ENCODE data around the gene NPFFR1.

The NPFFR1 gene

DNA sequence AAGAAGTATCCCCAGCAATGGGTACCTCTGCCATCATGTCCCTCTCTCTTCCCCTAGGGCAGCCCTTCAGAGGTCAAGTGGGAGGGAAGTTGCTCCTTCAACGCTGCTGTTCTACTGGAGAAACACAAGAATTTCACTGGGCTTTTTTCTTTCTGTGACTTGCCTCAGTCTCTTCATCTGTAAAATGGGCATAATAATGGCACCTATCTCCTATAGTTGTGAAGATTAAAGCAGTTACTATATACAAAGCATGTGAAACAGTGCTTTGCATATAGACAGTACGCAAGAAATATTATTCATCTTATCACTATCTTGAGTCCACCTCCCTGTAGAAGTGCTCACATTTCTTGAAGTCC is 1.6 kb upstream of the NPFFR1 start:
- peaks cover 50% of the 10 kb centered on the region for H3K27me3 ChIP-seq
- no peaks in the 10 kb centered on the region for H3K36me3 ChIP-seq

DNA sequence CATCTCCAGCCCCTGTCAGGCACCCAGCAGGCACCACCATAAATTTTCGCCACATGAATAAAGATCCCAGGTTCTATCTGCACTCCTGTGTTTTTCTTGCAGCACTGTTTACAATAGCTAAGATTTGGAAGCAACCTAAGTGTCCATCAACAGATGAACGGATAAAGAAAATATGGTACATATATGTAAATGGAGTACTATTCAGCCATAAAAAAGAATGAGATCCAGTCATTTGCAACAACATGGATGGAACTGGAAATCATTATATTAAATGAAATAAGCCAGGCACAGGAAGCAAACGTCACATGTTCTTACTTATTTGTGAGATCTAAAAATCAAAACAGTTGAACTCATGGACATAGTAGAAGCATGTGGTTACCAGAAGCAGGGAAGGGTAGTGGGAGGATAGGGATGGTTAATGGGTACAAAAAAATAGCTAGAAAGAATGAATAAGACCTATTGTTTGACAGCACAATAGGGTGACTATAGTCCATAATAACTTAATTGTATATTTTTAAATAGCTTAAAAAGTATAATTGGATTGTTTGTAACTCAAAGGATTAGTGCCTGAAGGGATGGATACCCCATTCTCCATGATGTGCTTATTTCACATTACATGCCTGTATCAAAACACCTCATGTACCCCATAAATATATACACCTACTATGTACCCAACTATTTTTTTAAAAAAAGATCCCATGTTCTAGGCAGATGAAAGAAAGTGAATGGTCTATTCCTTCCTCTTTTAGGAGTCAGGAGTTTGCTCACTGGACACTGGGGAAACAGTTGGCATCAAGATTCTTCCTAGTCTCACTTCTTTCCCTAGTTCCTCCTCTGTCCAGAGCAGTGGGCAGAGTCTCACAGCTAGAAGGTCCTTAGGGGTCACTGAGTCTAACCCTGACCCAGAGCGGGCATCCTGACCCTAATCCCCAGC is 1.0 kb upstream of the NPFFR1 start:
- Histone ChIP-seq H3K27me3 (peaks cover 50% of the 10 kb centered on the region), H3K27ac (no peak overlapping the region), H3K4me1 (ENCODE audit: control insufficient read depth in 1 of 2, insufficient read depth in 1 of 2, low read depth in 1 of 2, low read length in 1 of 2) (peaks cover 8 to 14% of the 10 kb centered on the region in 2 experiments), H3K36me3 (no peaks in the 10 kb centered on the region), H3K9me3 (no peaks in the 10 kb centered on the region), H3K4me3 (ENCODE audit: low read depth in 1 of 2, low read length in 1 of 2) (no peak overlapping the region)
- TF ChIP-seq, protein P1, sequence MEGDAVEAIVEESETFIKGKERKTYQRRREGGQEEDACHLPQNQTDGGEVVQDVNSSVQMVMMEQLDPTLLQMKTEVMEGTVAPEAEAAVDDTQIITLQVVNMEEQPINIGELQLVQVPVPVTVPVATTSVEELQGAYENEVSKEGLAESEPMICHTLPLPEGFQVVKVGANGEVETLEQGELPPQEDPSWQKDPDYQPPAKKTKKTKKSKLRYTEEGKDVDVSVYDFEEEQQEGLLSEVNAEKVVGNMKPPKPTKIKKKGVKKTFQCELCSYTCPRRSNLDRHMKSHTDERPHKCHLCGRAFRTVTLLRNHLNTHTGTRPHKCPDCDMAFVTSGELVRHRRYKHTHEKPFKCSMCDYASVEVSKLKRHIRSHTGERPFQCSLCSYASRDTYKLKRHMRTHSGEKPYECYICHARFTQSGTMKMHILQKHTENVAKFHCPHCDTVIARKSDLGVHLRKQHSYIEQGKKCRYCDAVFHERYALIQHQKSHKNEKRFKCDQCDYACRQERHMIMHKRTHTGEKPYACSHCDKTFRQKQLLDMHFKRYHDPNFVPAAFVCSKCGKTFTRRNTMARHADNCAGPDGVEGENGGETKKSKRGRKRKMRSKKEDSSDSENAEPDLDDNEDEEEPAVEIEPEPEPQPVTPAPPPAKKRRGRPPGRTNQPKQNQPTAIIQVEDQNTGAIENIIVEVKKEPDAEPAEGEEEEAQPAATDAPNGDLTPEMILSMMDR (IDR thresholded peaks at IDR 0.05) = no peak

More for the DNA sequence above, 1.6 kb upstream of the NPFFR1 start:
- Histone ChIP-seq H3K9me3 (no peaks in the 10 kb centered on the region), H3K4me1 (ENCODE audit: control insufficient read depth in 1 of 2, insufficient read depth in 1 of 2, low read depth in 1 of 2, low read length in 1 of 2) (peaks cover 8 to 14% of the 10 kb centered on the region in 2 experiments), H3K4me3 (ENCODE audit: low read depth in 1 of 2, low read length in 1 of 2) (no peak overlapping the region), H3K27ac (no peak overlapping the region)
- TF ChIP-seq, protein P1 (IDR thresholded peaks at IDR 0.05) = no peak

DNA sequence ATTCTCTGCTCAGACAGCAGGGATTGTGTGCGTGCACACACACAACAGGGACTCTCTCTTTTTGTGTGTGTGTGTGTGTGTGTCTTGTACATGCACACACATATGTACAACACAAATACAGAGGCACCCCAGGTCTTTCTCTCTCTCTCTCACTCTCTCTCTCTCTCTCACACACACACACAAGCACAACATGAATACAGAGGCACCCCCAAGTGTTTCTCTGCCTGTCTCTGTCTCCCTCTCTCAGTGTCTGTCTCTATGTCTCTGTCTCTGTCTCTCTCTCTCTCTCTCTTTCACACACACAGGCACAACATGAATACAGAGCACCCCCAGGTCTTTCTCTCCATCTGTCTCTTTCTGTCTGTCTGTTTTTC is 746 bp downstream of the NPFFR1 start:
- TF ChIP-seq, protein P1 (IDR thresholded peaks at IDR 0.05) = no peak
- H3K9me3 ChIP-seq = no peaks in the 10 kb centered on the region
- no peaks in the 10 kb centered on the region for H3K36me3 ChIP-seq
- peaks cover 8 to 14% of the 10 kb centered on the region in 2 experiments for H3K4me1 ChIP-seq (ENCODE audit: control insufficient read depth in 1 of 2, insufficient read depth in 1 of 2, low read depth in 1 of 2, low read length in 1 of 2)
- no peak overlapping the region for H3K27ac ChIP-seq
- H3K4me3 ChIP-seq (ENCODE audit: low read depth in 1 of 2, low read length in 1 of 2) = no peak overlapping the region
- peaks cover 50% of the 10 kb centered on the region for H3K27me3 ChIP-seq

DNA sequence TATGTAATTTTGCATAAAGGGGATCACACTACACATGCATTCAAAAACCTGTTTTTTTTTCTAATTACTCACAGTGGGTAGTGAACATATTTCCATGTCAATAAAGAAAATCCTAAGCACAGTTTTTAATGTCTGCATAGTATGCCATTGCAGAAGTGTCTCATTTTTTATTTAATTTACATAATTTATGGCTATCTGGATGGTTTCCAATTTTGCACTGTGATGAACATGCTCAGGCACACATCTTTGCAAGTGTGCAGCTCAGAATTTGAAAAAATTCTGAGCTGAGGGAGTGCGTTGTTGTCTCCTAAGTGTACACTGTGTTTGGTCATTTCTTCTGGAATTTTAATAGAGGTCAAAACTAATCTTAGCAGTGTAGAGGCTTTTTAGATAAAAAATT is 2.2 kb downstream of the NPFFR1 start:
- Histone ChIP-seq H3K36me3 (no peaks in the 10 kb centered on the region), H3K9me3 (no peaks in the 10 kb centered on the region), H3K4me1 (ENCODE audit: control insufficient read depth in 1 of 2, insufficient read depth in 1 of 2, low read depth in 1 of 2, low read length in 1 of 2) (peaks cover 8 to 13% of the 10 kb centered on the region in 2 experiments), H3K27me3 (peaks cover 50% of the 10 kb centered on the region), H3K27ac (no peak overlapping the region), H3K4me3 (ENCODE audit: low read depth in 1 of 2, low read length in 1 of 2) (no peak overlapping the region)
- TF ChIP-seq, protein P1 (IDR thresholded peaks at IDR 0.05) = no peak

DNA sequence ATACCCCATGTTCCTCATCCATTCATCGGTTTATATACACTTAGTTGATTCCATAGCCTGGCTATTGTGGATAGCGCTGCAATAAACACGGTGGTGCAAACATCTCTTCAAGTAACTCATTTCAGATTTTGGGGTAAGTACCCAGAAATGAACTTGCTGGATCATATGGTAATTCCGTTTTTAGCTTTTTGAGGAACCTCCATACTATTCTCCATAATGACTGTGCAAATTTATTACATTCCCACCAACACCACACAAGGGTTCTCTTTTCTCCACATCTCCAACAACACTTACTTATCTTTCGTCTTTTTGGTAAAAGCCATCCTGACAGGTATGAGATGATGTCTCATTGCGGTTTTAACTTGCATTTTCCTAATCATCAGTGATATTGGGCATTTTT is 3.7 kb downstream of the NPFFR1 start:
- TF ChIP-seq, protein P1 (IDR thresholded peaks at IDR 0.05) = no peak
- H3K27ac ChIP-seq = no peak overlapping the region
- H3K9me3 ChIP-seq = no peaks in the 10 kb centered on the region
- no peak overlapping the region for H3K4me3 ChIP-seq (ENCODE audit: low read depth in 1 of 2, low read length in 1 of 2)
- H3K4me1 ChIP-seq (ENCODE audit: control insufficient read depth in 1 of 2, insufficient read depth in 1 of 2, low read depth in 1 of 2, low read length in 1 of 2) = peaks cover 8% of the 10 kb centered on the region in 2 experiments
- no peaks in the 10 kb centered on the region for H3K36me3 ChIP-seq
- peaks cover 45% of the 10 kb centered on the region for H3K27me3 ChIP-seq
